ENCODE results near the gene MRC1.

The MRC1 gene

DNA sequence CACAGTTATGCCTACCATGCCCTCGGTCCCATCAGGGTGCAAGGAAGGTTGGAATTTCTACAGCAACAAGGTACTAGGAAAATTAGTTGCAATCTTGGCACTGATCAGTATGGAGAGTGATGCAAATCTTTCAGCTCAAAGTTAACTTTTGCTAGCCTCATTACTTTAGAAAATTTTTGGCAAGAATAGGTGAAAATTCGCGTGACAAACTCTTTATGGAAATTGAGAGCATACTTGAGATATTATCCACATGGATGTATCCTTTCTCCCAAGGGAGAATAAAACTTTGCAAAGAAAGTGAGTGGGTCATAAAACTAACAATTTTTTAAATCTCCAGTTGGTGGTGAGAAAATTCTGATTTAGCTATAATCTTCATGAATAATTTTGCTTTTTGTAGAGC is 71.5 kb downstream of the MRC1 start:
- no peaks in the 10 kb centered on the region for H3K36me3 ChIP-seq (ENCODE audit: control insufficient read depth, insufficient read depth, low read length)

DNA sequence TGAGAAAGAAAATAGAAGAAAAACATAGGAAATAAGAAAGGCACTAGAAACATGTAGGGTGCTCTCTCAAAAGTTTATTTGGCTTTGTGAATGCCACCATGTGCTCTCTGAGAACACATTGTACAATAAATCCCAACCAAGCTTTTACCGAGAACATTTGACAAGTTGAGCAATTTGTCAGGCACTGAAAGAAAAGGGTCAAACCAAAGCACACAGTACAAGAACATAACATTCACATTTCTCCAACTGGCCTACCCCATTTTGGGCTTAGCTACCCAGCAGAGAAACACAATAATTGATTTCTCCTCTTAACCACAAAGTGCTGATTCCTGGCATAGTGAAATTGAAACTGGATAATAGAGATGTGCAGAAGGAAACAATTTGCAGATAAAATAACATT is 73.4 kb downstream of the MRC1 start:
- Histone ChIP-seq H3K4me1 (ENCODE audit: control insufficient read depth, insufficient read depth, low read length, poor library complexity, severe bottlenecking) (no peaks in the 10 kb centered on the region), H3K4me3 (ENCODE audit: insufficient read depth, low read depth, low read length, poor library complexity, severe bottlenecking) (no peak overlapping the region), H3K27me3 (replicated peaks; ENCODE audit: control insufficient read depth, insufficient read depth, low read length, poor library complexity, severe bottlenecking) (no peaks in the 10 kb centered on the region), H3K36me3 (ENCODE audit: control insufficient read depth, insufficient read depth, low read length) (no peaks in the 10 kb centered on the region), H3K27ac (ENCODE audit: insufficient read depth, low read length, poor library complexity, severe bottlenecking) (no peak overlapping the region), H3K9me3 (ENCODE audit: control insufficient read depth, low read length) (no peaks in the 10 kb centered on the region)
- DNase-seq: no peak

More for the DNA sequence above, 71.5 kb downstream of the MRC1 start:
- H3K4me3 ChIP-seq (ENCODE audit: insufficient read depth, low read depth, low read length, poor library complexity, severe bottlenecking): no peak overlapping the region
- DNase-seq: no peak
- H3K27me3 ChIP-seq (replicated peaks; ENCODE audit: control insufficient read depth, insufficient read depth, low read length, poor library complexity, severe bottlenecking): no peaks in the 10 kb centered on the region
- H3K27ac ChIP-seq (ENCODE audit: insufficient read depth, low read length, poor library complexity, severe bottlenecking): no peak overlapping the region
- no peaks in the 10 kb centered on the region for H3K9me3 ChIP-seq (ENCODE audit: control insufficient read depth, low read length)
- H3K4me1 ChIP-seq (ENCODE audit: control insufficient read depth, insufficient read depth, low read length, poor library complexity, severe bottlenecking): no peaks in the 10 kb centered on the region

DNA sequence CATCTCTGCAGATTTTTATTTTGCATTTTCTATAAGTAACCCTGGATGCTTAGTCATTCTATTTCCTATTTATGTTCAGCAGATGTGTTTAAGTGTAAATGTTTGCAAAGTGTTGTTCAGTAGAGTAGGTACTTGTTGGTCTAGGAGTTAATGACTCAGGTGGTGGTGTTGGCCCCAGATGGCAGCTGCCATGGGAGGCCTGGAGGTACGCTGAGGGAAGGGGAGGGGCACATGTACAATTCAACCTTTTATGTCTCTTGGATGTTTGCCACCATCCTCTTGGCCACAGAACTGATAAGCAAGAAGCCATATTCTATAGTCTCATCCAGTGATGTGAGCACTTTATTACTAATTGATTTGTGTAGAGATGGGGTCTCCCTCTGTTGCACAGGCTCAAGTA is 74.5 kb downstream of the MRC1 start:
- no peaks in the 10 kb centered on the region for H3K27me3 ChIP-seq (replicated peaks; ENCODE audit: control insufficient read depth, insufficient read depth, low read length, poor library complexity, severe bottlenecking)
- H3K9me3 ChIP-seq (ENCODE audit: control insufficient read depth, low read length): no peaks in the 10 kb centered on the region
- DNase-seq: no peak
- H3K4me1 ChIP-seq (ENCODE audit: control insufficient read depth, insufficient read depth, low read length, poor library complexity, severe bottlenecking): no peaks in the 10 kb centered on the region
- H3K27ac ChIP-seq (ENCODE audit: insufficient read depth, low read length, poor library complexity, severe bottlenecking): no peak overlapping the region
- no peaks in the 10 kb centered on the region for H3K36me3 ChIP-seq (ENCODE audit: control insufficient read depth, insufficient read depth, low read length)
- no peak overlapping the region for H3K4me3 ChIP-seq (ENCODE audit: insufficient read depth, low read depth, low read length, poor library complexity, severe bottlenecking)

DNA sequence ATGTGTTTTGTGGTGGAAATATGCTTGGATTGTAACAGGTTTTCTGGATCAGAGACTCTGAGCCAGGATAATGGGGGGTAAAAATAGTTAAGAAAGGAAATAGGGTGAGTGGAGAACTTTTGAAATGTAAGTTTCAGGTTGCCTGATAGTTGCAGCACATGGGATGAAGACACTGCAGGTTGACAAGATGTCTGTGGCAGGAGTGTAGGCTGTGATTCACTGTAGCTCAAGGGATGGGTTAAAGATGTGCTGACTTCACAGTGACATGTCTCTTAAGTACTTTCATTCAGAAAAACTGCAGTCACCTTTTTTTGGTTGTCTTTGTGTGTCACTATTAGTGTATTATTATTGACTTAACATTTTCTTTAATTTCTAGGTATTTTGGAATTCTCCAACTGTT is 79.0 kb downstream of the MRC1 start:
- Histone ChIP-seq H3K4me1 (ENCODE audit: control insufficient read depth, insufficient read depth, low read length, poor library complexity, severe bottlenecking) (no peaks in the 10 kb centered on the region), H3K27me3 (replicated peaks; ENCODE audit: control insufficient read depth, insufficient read depth, low read length, poor library complexity, severe bottlenecking) (no peaks in the 10 kb centered on the region), H3K9me3 (ENCODE audit: control insufficient read depth, low read length) (no peaks in the 10 kb centered on the region), H3K36me3 (ENCODE audit: control insufficient read depth, insufficient read depth, low read length) (no peaks in the 10 kb centered on the region), H3K27ac (ENCODE audit: insufficient read depth, low read length, poor library complexity, severe bottlenecking) (no peak overlapping the region), H3K4me3 (ENCODE audit: insufficient read depth, low read depth, low read length, poor library complexity, severe bottlenecking) (no peak overlapping the region)
- DNase-seq: no peak

DNA sequence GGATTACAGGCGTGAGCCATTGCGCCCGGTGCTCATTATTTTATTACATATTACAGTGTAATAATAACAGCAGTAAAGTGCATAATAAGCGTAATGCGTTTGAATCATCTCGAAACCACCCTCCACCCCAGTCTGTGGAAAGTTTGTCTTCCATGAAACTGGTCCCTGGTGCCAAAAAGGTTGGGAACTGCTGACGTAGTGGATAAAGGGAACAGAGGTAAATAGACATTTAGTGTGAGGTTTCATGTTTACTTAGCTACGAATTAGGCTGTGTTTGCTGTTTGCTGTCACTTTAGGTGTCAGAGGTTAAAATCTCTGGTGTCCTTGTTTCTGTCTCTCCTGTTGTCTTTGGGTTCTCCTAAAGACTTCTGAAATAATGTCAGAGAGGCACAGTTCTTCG is 82.3 kb downstream of the MRC1 start:
- no peak for DNase-seq

DNA sequence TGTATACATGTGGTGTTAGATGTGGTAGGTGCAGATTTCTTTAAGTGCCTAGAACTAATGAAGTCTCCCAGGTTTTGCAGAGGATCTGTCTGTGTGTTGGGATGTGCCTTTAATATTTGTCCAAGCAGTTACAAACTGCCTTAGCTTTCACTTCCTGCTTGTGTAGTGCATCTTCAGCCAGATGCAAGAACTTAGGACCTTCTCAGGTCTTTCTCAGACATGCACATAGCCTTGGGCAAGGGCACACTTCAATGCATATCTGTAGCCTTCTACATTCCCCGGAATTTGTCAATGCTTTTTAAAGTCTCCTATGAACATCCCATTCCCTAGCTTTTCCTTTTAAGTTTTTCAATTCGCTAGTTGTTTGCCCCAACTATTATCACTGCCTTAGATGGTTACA is 95.4 kb downstream of the MRC1 start:
- Histone ChIP-seq H3K4me3 (ENCODE audit: insufficient read depth, low read depth, low read length, poor library complexity, severe bottlenecking) (no peak overlapping the region), H3K9me3 (ENCODE audit: control insufficient read depth, low read length) (no peaks in the 10 kb centered on the region), H3K36me3 (ENCODE audit: control insufficient read depth, insufficient read depth, low read length) (no peaks in the 10 kb centered on the region), H3K27ac (ENCODE audit: insufficient read depth, low read length, poor library complexity, severe bottlenecking) (no peak overlapping the region), H3K4me1 (ENCODE audit: control insufficient read depth, insufficient read depth, low read length, poor library complexity, severe bottlenecking) (no peaks in the 10 kb centered on the region), H3K27me3 (replicated peaks; ENCODE audit: control insufficient read depth, insufficient read depth, low read length, poor library complexity, severe bottlenecking) (no peaks in the 10 kb centered on the region)
- DNase-seq: no peak

More for the DNA sequence above, 82.3 kb downstream of the MRC1 start:
- Histone ChIP-seq H3K27me3 (replicated peaks; ENCODE audit: control insufficient read depth, insufficient read depth, low read length, poor library complexity, severe bottlenecking) (no peaks in the 10 kb centered on the region), H3K36me3 (ENCODE audit: control insufficient read depth, insufficient read depth, low read length) (no peaks in the 10 kb centered on the region), H3K9me3 (ENCODE audit: control insufficient read depth, low read length) (no peaks in the 10 kb centered on the region), H3K27ac (ENCODE audit: insufficient read depth, low read length, poor library complexity, severe bottlenecking) (no peak overlapping the region), H3K4me3 (ENCODE audit: insufficient read depth, low read depth, low read length, poor library complexity, severe bottlenecking) (no peak overlapping the region), H3K4me1 (ENCODE audit: control insufficient read depth, insufficient read depth, low read length, poor library complexity, severe bottlenecking) (no peaks in the 10 kb centered on the region)

DNA sequence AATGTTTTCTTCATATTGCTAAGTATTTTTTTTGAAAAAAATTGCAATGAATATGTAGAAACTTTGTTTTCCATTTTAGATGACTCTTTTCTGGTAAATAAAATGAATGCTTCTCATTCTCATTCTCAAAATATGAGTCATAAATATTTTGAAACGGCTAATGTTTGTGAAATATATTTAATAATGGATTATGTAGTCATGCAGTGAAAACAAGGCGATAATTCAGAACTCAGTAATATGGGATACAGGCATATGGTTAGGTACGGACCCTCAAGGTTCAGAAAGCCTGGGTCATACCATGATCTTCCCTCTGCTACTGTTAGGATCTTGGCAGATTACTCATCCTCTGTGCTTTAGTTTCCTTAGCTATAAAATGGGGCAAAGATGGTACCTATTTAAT is 96.3 kb downstream of the MRC1 start:
- Histone ChIP-seq H3K4me3 (ENCODE audit: insufficient read depth, low read depth, low read length, poor library complexity, severe bottlenecking) (no peak overlapping the region), H3K27me3 (replicated peaks; ENCODE audit: control insufficient read depth, insufficient read depth, low read length, poor library complexity, severe bottlenecking) (no peaks in the 10 kb centered on the region), H3K4me1 (ENCODE audit: control insufficient read depth, insufficient read depth, low read length, poor library complexity, severe bottlenecking) (no peaks in the 10 kb centered on the region), H3K36me3 (ENCODE audit: control insufficient read depth, insufficient read depth, low read length) (no peaks in the 10 kb centered on the region), H3K9me3 (ENCODE audit: control insufficient read depth, low read length) (no peaks in the 10 kb centered on the region), H3K27ac (ENCODE audit: insufficient read depth, low read length, poor library complexity, severe bottlenecking) (no peak overlapping the region)
- no peak for DNase-seq

DNA sequence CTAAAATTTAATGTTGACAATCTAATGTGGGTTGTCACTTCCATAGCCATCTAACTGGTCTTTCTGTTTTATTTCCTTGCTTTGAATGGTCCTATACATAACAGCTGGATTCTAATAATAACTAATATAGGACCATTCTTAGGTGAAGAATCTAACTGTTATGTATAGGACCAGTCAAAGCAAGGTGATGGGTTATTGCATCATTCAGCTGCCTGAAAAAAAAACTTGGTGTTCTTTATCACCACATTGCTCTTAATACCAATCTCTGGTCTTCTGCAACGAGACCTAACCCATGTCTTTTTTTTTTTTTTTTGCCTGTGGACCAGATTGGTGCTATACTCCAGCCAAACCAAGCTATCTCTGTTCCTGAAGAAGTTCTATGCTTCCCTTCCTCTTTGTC is 96.9 kb downstream of the MRC1 start:
- H3K9me3 ChIP-seq (ENCODE audit: control insufficient read depth, low read length): no peaks in the 10 kb centered on the region

DNA sequence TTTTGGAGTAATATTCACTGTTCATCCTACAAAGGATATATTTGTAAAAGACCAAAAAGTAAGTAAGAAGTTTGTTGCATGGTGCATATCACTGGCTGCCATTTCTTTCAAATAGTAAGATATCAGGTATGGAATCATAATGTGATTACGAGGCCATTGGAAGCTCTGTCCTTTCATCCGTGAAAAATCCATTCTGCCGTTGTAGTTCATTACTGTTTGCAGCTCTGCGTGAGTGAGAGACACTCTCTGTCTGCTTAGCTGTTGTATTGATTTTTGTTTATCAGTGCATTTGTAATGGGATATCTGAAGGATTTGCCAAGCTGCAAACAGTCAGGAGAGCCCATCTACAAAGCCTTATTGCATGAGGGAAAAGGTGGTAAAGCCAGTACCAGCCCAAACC is 98.5 kb downstream of the MRC1 start:
- no peak overlapping the region for H3K27ac ChIP-seq (ENCODE audit: insufficient read depth, low read length, poor library complexity, severe bottlenecking)
- no peaks in the 10 kb centered on the region for H3K36me3 ChIP-seq (ENCODE audit: control insufficient read depth, insufficient read depth, low read length)
- H3K4me3 ChIP-seq (ENCODE audit: insufficient read depth, low read depth, low read length, poor library complexity, severe bottlenecking): no peak overlapping the region
- DNase-seq: no peak
- H3K4me1 ChIP-seq (ENCODE audit: control insufficient read depth, insufficient read depth, low read length, poor library complexity, severe bottlenecking): no peaks in the 10 kb centered on the region
- H3K27me3 ChIP-seq (replicated peaks; ENCODE audit: control insufficient read depth, insufficient read depth, low read length, poor library complexity, severe bottlenecking): no peaks in the 10 kb centered on the region
- H3K9me3 ChIP-seq (ENCODE audit: control insufficient read depth, low read length): no peaks in the 10 kb centered on the region

More for the DNA sequence above, 96.9 kb downstream of the MRC1 start:
- Histone ChIP-seq H3K36me3 (ENCODE audit: control insufficient read depth, insufficient read depth, low read length) (no peaks in the 10 kb centered on the region), H3K4me3 (ENCODE audit: insufficient read depth, low read depth, low read length, poor library complexity, severe bottlenecking) (no peak overlapping the region), H3K4me1 (ENCODE audit: control insufficient read depth, insufficient read depth, low read length, poor library complexity, severe bottlenecking) (no peaks in the 10 kb centered on the region), H3K27ac (ENCODE audit: insufficient read depth, low read length, poor library complexity, severe bottlenecking) (no peak overlapping the region), H3K27me3 (replicated peaks; ENCODE audit: control insufficient read depth, insufficient read depth, low read length, poor library complexity, severe bottlenecking) (no peaks in the 10 kb centered on the region)
- DNase-seq: no peak

DNA sequence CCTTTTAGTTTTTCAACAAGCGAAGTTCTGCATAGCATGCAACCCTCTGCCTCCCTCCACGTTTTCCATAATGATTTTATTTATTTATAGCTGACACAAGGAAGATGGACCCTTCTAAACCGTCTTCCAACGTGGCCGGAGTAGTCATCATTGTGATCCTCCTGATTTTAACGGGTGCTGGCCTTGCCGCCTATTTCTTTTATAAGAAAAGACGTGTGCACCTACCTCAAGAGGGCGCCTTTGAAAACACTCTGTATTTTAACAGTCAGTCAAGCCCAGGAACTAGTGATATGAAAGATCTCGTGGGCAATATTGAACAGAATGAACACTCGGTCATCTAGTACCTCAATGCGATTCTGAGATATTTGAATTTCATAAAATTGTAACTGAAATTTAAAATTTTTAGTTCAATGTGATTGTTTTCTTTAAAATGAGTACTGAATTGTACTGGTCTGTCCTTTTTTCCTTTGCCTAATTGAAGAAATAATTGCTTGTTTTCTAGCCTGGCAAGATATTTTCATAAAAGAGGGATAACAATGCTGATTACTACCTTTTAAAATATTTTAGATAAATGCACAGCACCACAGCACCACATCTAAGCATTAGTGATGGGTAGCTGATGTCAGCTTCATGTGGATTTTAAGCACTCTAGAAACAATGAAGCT is 101.1 kb downstream of the MRC1 start:
- no peak overlapping the region for H3K4me3 ChIP-seq (ENCODE audit: insufficient read depth, low read depth, low read length, poor library complexity, severe bottlenecking)
- no peaks in the 10 kb centered on the region for H3K27me3 ChIP-seq (replicated peaks; ENCODE audit: control insufficient read depth, insufficient read depth, low read length, poor library complexity, severe bottlenecking)
- no peaks in the 10 kb centered on the region for H3K36me3 ChIP-seq (ENCODE audit: control insufficient read depth, insufficient read depth, low read length)
- no peak for DNase-seq
- no peaks in the 10 kb centered on the region for H3K9me3 ChIP-seq (ENCODE audit: control insufficient read depth, low read length)
- no peaks in the 10 kb centered on the region for H3K4me1 ChIP-seq (ENCODE audit: control insufficient read depth, insufficient read depth, low read length, poor library complexity, severe bottlenecking)
- no peak overlapping the region for H3K27ac ChIP-seq (ENCODE audit: insufficient read depth, low read length, poor library complexity, severe bottlenecking)
